DND-41 (cell line): ENCODE results near the gene EVC2.

Experiments used
- ATAC-seq: fragments of 200-7000 bp; cut with Tn5 transposase; 3 replicates; pipeline ENCODE4 v1.9.1; 2021; ENCODE audit warnings: low read depth; ENCODE audit not compliant: insufficient read depth
- DNase-seq: peaks from one replicate; pipeline ENCODE4 v3.0.0-alpha.2; 2020
- H2AFZ ChIP-seq: 2 replicates; pipeline ENCODE4 v1.6.0; 2012; ENCODE audit warnings: low read depth, low read length
- H3K27ac ChIP-seq: 2 replicates; pipeline ENCODE4 v1.5.1; 2012; ENCODE audit warnings: low read length, inconsistent platforms
- H3K27me3 ChIP-seq: fragments of 200-600 bp; sonication (generic); 2 replicates; pipeline ENCODE4 v1.6.0; 2012; ENCODE audit warnings: low read length, mild to moderate bottlenecking, inconsistent platforms; ENCODE audit not compliant: insufficient read depth, poor library complexity
- H3K36me3 ChIP-seq: 2 replicates; pipeline ENCODE4 v1.5.1; 2012; ENCODE audit warnings: low read length, inconsistent platforms; ENCODE audit not compliant: insufficient read depth
- H3K4me1 ChIP-seq: 2 replicates; pipeline ENCODE4 v1.5.1; 2012; ENCODE audit warnings: mild to moderate bottlenecking, low read length; ENCODE audit not compliant: insufficient read depth
- H3K4me2 ChIP-seq: 2 replicates; pipeline ENCODE4 v1.6.0; 2012; ENCODE audit warnings: mild to moderate bottlenecking, moderate library complexity, low read length, inconsistent platforms; ENCODE audit not compliant: insufficient read depth
- H3K4me3 ChIP-seq, 2 experiments: fragments of 200-600 bp in 1 of 2; shearing (Covaris generic) in 1 of 2; 2 replicates each; pipeline ENCODE4 v1.5.1; 2012 to 2016; ENCODE audit warnings: inconsistent platforms in 2 of 2, low read length in 2 of 2, mild to moderate bottlenecking in 2 of 2, low read depth in 1 of 2, moderate library complexity in 1 of 2
- H3K79me2 ChIP-seq: 2 replicates; pipeline ENCODE4 v1.6.0; 2012; ENCODE audit warnings: low read length, inconsistent platforms; ENCODE audit not compliant: insufficient read depth
- H3K9ac ChIP-seq: 2 replicates; pipeline ENCODE4 v1.6.0; 2012; ENCODE audit warnings: low read depth, mild to moderate bottlenecking, inconsistent platforms, low read length, moderate library complexity
- H3K9me3 ChIP-seq: 2 replicates; pipeline ENCODE4 v1.5.1; 2012; ENCODE audit warnings: low read length, moderate library complexity, mild to moderate bottlenecking, inconsistent platforms; ENCODE audit not compliant: insufficient read depth, severe bottlenecking
- H4K20me1 ChIP-seq: 2 replicates; pipeline ENCODE4 v1.6.0; 2012; ENCODE audit warnings: low read length; ENCODE audit not compliant: insufficient read depth
- CTCF ChIP-seq: IDR thresholded peaks from 2 replicates; pipeline ENCODE4 v1.5.1; 2012; ENCODE audit warnings: borderline replicate concordance, low read length, moderate library complexity, mild to moderate bottlenecking; ENCODE audit not compliant: poor library complexity, severe bottlenecking; ENCODE audit errors: extremely low read depth
- EZH2 ChIP-seq: IDR thresholded peaks from 3 replicates; pipeline ENCODE4 v1.6.1; 2012; ENCODE audit warnings: borderline replicate concordance, low read depth, mild to moderate bottlenecking, moderate library complexity, low read length, inconsistent platforms; ENCODE audit not compliant: severe bottlenecking

The EVC2 gene

GRCh38 chr4:5686338-5686737 lies 22.0 kb downstream of the EVC2 start:
- no peaks in the 10 kb centered on the region for H3K36me3 ChIP-seq
- no peaks in the 10 kb centered on the region for H3K79me2 ChIP-seq

GRCh38 chr4:5685296-5685695 lies 23.1 kb downstream of the EVC2 start:
- no peaks in the 10 kb centered on the region for H3K9me3 ChIP-seq
- no peak overlapping the region for H3K27ac ChIP-seq
- H4K20me1 ChIP-seq = no peaks in the 10 kb centered on the region
- ATAC-seq (no peak), DNase-seq (no peak)
- H3K27me3 ChIP-seq = no peaks in the 10 kb centered on the region
- H3K4me1 ChIP-seq = no peaks in the 10 kb centered on the region
- TF ChIP-seq CTCF (no peak), EZH2 (no peak)
- H3K36me3 ChIP-seq = no peaks in the 10 kb centered on the region
- H3K79me2 ChIP-seq = no peaks in the 10 kb centered on the region
- no peak overlapping the region for H3K4me2 ChIP-seq
- no peak overlapping the region for H3K9ac ChIP-seq
- H2AFZ ChIP-seq = no peak overlapping the region
- H3K4me3 ChIP-seq = no peak overlapping the region

More at GRCh38 chr4:5686338-5686737, 22.0 kb downstream of the EVC2 start:
- Histone ChIP-seq H3K9me3 (no peaks in the 10 kb centered on the region), H3K9ac (no peak overlapping the region), H3K4me3 (no peak overlapping the region), H3K4me2 (no peak overlapping the region), H2AFZ (no peak overlapping the region), H3K27ac (no peak overlapping the region), H3K27me3 (no peaks in the 10 kb centered on the region), H3K4me1 (no peaks in the 10 kb centered on the region), H4K20me1 (no peaks in the 10 kb centered on the region)
- no peak for ATAC-seq
- TF ChIP-seq CTCF = no peak
- TF ChIP-seq EZH2 = no peak
- no peak for DNase-seq

- Histone ChIP-seq H3K27ac (no peak overlapping the region), H3K9ac (no peak overlapping the region), H3K4me3 (no peak overlapping the region), H3K9me3 (no peaks in the 10 kb centered on the region), H2AFZ (no peak overlapping the region), H3K4me2 (no peak overlapping the region), H3K27me3 (no peaks in the 10 kb centered on the region), H3K79me2 (no peaks in the 10 kb centered on the region), H3K4me1 (no peaks in the 10 kb centered on the region), H4K20me1 (no peaks in the 10 kb centered on the region), H3K36me3 (no peaks in the 10 kb centered on the region)
- ATAC-seq = no peak
- TF ChIP-seq CTCF (no peak), EZH2 (no peak)
- no peak for DNase-seq
Observed at GRCh38 chr4:5683566-5683965, 24.8 kb downstream of the EVC2 start.

GRCh38 chr4:5678977-5679376 lies 29.4 kb downstream of the EVC2 start:
- ATAC-seq = no peak
- Histone ChIP-seq H3K27me3 (peaks cover 2% of the 10 kb centered on the region), H3K36me3 (no peaks in the 10 kb centered on the region), H2AFZ (no peak overlapping the region), H3K4me2 (no peak overlapping the region), H3K9ac (no peak overlapping the region), H3K4me3 (no peak overlapping the region), H3K79me2 (no peaks in the 10 kb centered on the region), H3K4me1 (no peaks in the 10 kb centered on the region), H3K9me3 (no peaks in the 10 kb centered on the region), H4K20me1 (no peaks in the 10 kb centered on the region), H3K27ac (no peak overlapping the region)
- no peak for TF ChIP-seq CTCF
- TF ChIP-seq EZH2 = no peak
- no peak for DNase-seq
